ENCODE data around the gene ARHGAP12.

Gene ARHGAP12

DNA sequence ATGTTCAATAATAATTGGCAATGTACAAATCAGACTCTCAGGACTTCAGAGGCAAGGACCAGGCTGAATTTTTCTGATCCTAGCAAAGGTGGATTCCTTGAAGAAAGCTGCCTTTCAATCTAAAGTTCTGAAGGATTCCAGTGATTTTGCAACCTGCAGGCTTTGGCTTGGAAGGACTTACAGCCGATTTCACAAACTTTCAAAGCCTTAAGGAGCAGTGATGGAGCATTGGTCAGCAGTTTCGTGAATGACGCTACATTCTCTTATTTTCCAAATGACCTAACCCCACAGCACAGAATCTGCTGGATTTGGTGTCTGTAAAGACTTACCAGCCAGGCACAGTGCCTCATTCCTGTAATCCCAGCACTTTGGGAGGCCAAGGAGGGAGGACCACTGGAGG lies 167.5 kb downstream of the ARHGAP12 start:
- DNase-seq = no peak

DNA sequence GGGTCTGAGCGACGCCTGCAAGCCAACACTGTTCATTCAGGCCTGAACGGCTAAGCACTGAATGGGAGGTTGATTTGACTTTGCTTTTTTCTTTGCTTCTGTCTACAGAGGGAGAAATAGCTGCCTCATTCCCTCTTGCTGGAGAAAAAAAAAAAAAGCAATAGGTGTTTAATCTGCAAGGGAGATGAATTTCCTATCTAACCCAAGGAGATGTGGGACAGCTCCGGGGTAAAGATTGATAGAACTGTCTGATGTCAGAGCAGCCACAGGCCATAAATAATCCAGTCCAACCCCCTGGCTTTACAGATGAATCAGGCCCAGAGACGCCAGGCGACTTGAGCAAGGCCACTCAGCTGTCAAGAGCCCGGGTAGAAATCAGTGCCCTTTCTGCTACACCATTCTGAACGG lies 168.0 kb downstream of the ARHGAP12 start:
- DNase-seq = no peak

DNA sequence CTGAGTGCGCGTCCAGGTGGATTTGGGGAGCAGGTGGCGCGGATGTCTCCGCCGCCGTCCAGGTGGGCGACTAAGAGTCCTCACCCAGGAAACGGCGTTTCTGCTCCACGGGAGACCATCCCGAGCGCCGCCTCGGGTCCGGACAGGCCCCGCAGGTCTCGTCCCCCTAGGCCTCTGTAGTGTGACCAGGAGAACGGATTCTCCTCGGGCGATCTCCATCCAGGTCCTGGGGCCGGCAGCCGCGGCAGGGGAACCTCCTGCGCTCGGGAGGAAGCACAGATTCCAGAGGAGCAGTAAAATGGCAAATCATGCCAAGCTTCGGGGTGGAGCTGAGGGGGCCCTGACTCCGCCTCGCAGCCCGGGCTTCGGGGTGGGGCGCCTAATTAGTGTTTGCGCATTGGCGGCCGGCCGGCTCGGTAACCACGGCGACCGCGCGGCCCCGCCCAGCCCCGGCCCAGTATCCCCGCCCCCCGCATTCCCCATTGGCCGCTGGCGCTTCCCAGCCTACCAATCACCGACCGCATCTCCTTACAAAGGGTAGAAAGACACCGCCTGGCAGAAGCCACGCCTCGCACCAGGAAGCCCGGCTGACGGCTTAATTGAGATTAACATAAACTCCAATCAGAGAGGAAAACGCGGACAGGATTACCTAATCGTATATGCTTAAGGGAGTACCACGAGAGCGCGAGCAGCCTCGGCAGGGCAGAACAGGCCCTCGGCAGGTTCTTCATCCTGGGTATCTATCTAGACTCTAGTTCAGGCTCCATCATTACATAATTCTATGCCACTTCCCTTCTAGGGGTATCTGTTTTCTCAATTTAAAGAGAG lies 168.6 kb downstream of the ARHGAP12 start:
- peak; percentile 98 for DNase-seq

DNA sequence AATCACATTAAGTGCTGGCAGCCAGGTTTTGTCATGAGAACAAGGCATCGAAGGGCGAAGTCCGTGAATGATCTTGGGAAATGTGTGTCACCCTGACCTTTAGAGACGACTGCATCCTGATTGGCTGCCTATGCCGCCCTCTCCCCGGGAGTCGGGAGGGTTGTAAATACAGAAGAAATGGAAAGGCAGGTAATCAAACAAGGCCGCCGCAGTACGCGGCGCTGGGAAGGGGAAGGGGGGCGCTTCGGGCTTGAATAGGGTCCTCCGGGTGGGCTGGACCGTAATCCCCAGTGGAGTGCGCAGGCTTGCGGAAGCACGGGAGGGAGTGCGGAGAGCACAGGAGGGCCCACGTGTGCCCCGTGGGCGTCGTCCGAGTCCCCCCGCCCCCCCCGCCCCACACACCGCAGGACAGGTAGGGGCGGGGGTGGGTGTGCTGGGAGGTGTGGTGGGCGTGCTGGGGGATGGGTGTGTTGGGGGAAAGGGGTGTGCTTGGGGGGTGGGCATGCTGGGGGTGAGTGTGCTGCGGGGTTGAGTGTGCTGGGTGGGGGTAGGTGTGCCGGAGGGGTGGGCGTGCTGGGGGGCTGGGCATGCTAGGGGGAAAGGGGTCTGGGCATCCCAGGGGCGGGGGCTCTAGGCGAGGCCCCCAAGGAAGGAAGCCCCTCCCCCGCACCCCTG lies 169.4 kb downstream of the ARHGAP12 start:
- peak; percentile 42 for DNase-seq

DNA sequence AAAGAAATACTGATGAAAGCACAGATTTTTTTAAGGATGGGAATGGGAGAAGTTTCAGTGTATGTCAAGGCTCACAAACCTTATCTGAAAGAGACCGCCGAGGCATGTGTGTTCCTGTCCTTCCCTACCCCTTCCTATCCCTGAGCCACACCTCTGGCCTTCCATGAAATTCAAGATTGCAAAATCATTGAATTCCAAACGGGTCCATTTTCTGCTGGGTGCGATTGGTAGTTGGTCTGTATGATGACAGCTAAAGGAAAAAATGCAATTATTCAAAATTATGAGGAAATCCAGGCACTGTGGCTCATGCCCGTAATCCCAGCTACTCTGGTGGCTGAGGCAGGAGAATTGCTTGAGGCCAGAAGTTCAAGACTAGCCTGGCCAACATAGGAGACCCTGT lies 170.1 kb downstream of the ARHGAP12 start:
- DNase-seq = no peak

DNA sequence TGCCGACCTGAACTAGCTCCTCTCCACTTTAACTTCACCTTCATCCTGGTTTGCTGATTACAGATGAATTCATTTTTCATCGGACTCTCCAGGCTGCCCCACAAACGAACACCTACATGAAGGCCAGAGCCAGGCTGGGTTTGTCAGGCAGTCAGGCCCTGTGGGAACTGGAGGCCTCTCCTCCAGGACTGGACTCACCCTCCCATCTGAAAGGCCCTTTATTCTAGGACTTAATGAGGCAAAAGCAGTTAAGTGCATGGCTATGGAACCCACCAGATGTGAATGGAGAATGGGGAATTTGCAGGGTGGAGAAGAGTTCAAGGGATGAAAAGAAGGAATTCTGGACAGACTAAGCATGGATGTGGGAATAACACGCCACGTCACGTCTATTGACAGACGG lies 170.8 kb downstream of the ARHGAP12 start:
- DNase-seq = no peak

DNA sequence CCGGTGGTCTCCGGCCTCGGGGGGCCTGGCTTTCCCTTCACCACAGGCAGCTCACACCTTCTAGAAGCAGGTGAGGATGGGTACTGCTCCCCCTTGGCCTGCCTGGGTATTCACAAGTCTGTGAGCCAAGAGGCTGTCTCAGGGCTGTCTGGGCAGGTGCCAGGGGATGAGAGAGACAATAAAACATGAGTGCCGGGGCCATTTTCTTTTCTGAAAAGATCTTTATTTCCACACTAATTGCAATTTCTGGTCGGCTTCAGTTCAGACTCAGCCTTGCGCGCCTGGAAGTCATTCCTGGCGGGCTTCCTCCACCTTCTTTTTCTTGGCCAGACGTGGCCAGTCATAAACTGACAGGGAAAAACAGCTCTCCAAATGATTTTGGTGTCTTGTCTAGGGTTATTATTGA lies 171.2 kb downstream of the ARHGAP12 start:
- DNase-seq = peak; percentile 79

DNA sequence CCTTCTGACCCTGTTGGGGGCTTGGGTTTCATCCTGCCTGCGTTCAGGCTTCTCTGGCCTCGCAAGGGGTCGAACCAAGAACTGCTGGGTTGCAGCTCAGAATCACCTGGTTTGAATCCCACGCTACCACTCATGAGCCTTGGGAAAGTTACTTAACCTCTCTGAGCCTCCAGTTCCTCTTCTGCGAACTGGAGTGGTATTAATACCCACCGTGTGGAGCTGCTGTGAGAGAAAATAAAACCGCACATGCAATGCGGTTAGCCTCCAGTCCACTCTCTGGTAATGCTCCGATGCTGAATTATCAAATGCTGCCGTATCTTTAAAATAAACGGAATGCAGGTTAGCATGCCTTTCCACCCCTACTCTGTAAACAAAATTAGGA lies 171.9 kb downstream of the ARHGAP12 start:
- DNase-seq = no peak

DNA sequence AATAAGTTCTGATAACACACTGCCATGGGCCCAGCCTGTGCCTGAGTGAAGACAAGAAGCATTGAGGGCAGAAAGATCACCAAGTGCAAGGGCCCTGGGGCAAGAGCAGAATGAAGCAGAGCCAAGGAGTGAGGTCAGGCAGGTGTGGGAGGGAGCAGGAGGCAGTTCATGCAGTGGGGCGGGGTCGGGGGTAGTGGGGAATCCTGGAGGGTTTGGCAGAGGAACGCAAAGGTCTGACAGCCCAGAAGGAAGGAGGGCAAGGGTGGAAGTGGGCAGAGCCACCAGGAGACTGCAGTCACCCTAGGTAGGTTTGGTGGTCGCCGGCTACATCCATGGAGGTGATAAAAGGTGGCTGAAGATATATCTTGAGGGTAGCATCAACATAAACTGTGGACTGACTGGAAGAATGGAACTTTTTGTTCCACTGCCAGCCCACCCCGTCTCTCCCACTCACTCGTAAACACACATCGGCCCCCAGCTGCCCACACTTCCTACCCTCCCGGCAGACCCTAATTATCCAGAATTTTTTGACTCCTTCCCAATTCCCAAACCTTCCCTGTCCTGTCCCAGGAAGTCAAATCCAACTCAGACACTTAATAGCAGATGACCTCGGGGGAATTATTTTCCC lies 172.4 kb downstream of the ARHGAP12 start:
- no peak for DNase-seq

All from right hindlimb (tissue), 1 donor.